ENCODE data around the gene ENTHD1. TPM values are rescaled to one million over a fixed set of nuclear protein-coding genes. Genes with fewer than 3 reads are reported as not detected.

The ENTHD1 gene
- total RNA-seq, 2 donors from 2014 or later = not detected

GRCh38 chr22:39745789-39746188 is 147.8 kb downstream of the ENTHD1 start:
- no peak overlapping the region for H3K4me3 ChIP-seq (ENCODE audit: low read length)
- H3K9ac ChIP-seq (ENCODE audit: extremely low read depth, low read length, poor library complexity, severe bottlenecking) = no peak overlapping the region
- H3K27me3 Mint-ChIP-seq (ENCODE audit: insufficient read depth) = no peaks in the 10 kb centered on the region
- no peak overlapping the region for H3K4me3 Mint-ChIP-seq
- peaks cover 4% of the 10 kb centered on the region for H3K27me3 ChIP-seq (ENCODE audit: control insufficient read depth, insufficient read depth, low read length, poor library complexity, severe bottlenecking)
- H3K9me3 Mint-ChIP-seq = peaks cover 8% of the 10 kb centered on the region
- 69 to 74% methylated on average over 2 of the region's 2 CpGs for WGBS, 2 experiments (ENCODE audit: insufficient coverage in 1 of 2, insufficient read length in 1 of 2)
- H3K27ac ChIP-seq (ENCODE audit: low read depth, low read length) = no peak overlapping the region
- no peak for TF ChIP-seq CTCF (conservative IDR thresholded peaks at IDR 0.05)
- DNase-seq = no peak
- H3K36me3 ChIP-seq (ENCODE audit: control insufficient read depth, insufficient read depth, low read length) = no peaks in the 10 kb centered on the region
- peaks cover 11% of the 10 kb centered on the region for H3K4me1 Mint-ChIP-seq
- H3K36me3 Mint-ChIP-seq (ENCODE audit: low read depth) = no peaks in the 10 kb centered on the region
- H3K9me3 ChIP-seq (ENCODE audit: control insufficient read depth, low read length) = peaks cover 7% of the 10 kb centered on the region
- H3K27ac Mint-ChIP-seq = no peak overlapping the region
- H3K4me1 ChIP-seq (ENCODE audit: control insufficient read depth, insufficient read depth, low read length) = no peaks in the 10 kb centered on the region

GRCh38 chr22:39744353-39744752 is 149.2 kb downstream of the ENTHD1 start:
- TF ChIP-seq CTCF (conservative IDR thresholded peaks at IDR 0.05) = no peak
- H3K27ac Mint-ChIP-seq = no peak overlapping the region
- H3K9me3 Mint-ChIP-seq = peaks cover 8% of the 10 kb centered on the region
- Histone ChIP-seq H3K9ac (ENCODE audit: extremely low read depth, low read length, poor library complexity, severe bottlenecking) (no peak overlapping the region), H3K4me1 (ENCODE audit: control insufficient read depth, insufficient read depth, low read length) (no peaks in the 10 kb centered on the region), H3K4me3 (ENCODE audit: low read length) (no peak overlapping the region), H3K27me3 (ENCODE audit: control insufficient read depth, insufficient read depth, low read length, poor library complexity, severe bottlenecking) (no peaks in the 10 kb centered on the region), H3K36me3 (ENCODE audit: control insufficient read depth, insufficient read depth, low read length) (no peaks in the 10 kb centered on the region), H3K9me3 (ENCODE audit: control insufficient read depth, low read length) (peaks cover 12% of the 10 kb centered on the region), H3K27ac (ENCODE audit: low read depth, low read length) (no peak overlapping the region)
- peaks cover 11% of the 10 kb centered on the region for H3K4me1 Mint-ChIP-seq
- H3K4me3 Mint-ChIP-seq = no peak overlapping the region
- H3K36me3 Mint-ChIP-seq (ENCODE audit: low read depth) = no peaks in the 10 kb centered on the region
- DNase-seq = no peak
- no peaks in the 10 kb centered on the region for H3K27me3 Mint-ChIP-seq (ENCODE audit: insufficient read depth)

DNA sequence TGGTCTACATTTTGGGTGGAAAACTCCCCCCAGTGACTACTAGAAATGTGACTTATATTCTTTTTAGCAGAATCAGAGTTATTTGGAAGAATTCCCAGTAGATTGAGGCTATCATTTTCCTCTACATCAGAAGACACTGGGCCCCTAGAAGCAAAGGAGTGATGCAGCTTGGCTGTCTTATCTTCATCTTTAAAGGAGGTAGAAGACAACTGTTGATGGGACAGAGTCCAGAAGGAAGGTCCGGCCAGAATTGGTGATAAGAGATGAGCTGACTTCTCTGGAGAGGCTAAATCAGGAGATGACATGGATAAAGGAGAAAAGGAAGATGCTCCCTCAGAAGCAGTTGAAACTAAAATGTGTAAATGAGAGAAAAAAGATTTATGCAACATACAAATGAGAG is 149.6 kb downstream of the ENTHD1 start:
- DNase-seq = no peak
- Mint-ChIP-seq H3K4me1 (peaks cover 11% of the 10 kb centered on the region), H3K27me3 (ENCODE audit: insufficient read depth) (no peaks in the 10 kb centered on the region), H3K36me3 (ENCODE audit: low read depth) (no peaks in the 10 kb centered on the region), H3K4me3 (no peak overlapping the region), H3K27ac (no peak overlapping the region), H3K9me3 (peaks cover 8% of the 10 kb centered on the region)
- Histone ChIP-seq H3K9me3 (ENCODE audit: control insufficient read depth, low read length) (peaks cover 13% of the 10 kb centered on the region), H3K9ac (ENCODE audit: extremely low read depth, low read length, poor library complexity, severe bottlenecking) (no peak overlapping the region), H3K27me3 (ENCODE audit: control insufficient read depth, insufficient read depth, low read length, poor library complexity, severe bottlenecking) (no peaks in the 10 kb centered on the region), H3K27ac (ENCODE audit: low read depth, low read length) (no peak overlapping the region), H3K4me1 (ENCODE audit: control insufficient read depth, insufficient read depth, low read length) (no peaks in the 10 kb centered on the region), H3K4me3 (ENCODE audit: low read length) (no peak overlapping the region), H3K36me3 (ENCODE audit: control insufficient read depth, insufficient read depth, low read length) (no peaks in the 10 kb centered on the region)
- TF ChIP-seq CTCF (conservative IDR thresholded peaks at IDR 0.05) = no peak
- 76 to 90% methylated on average over 1 of the region's 1 CpG for WGBS, 2 experiments (ENCODE audit: insufficient coverage in 1 of 2, insufficient read length in 1 of 2)
